Stimulated activated CD8-positive, alpha-beta memory T cell treated with anti-CD3 and anti-CD28 coated beads, Interleukin-15, amount 100 ng/mL, for 1 hour (primary cell): ENCODE measurements around the gene UBE2Z.
"Not testable (repeated sequence)": the region's sequence is repeated elsewhere in the genome, so short reads cannot be mapped to it uniquely, and the experiment has no call there.

Experiments
- DNase-seq: peaks from one replicate; pipeline ENCODE4 v3.0.0-alpha.2; 2020; ENCODE audit warnings: low read depth

The UBE2Z gene

DNA sequence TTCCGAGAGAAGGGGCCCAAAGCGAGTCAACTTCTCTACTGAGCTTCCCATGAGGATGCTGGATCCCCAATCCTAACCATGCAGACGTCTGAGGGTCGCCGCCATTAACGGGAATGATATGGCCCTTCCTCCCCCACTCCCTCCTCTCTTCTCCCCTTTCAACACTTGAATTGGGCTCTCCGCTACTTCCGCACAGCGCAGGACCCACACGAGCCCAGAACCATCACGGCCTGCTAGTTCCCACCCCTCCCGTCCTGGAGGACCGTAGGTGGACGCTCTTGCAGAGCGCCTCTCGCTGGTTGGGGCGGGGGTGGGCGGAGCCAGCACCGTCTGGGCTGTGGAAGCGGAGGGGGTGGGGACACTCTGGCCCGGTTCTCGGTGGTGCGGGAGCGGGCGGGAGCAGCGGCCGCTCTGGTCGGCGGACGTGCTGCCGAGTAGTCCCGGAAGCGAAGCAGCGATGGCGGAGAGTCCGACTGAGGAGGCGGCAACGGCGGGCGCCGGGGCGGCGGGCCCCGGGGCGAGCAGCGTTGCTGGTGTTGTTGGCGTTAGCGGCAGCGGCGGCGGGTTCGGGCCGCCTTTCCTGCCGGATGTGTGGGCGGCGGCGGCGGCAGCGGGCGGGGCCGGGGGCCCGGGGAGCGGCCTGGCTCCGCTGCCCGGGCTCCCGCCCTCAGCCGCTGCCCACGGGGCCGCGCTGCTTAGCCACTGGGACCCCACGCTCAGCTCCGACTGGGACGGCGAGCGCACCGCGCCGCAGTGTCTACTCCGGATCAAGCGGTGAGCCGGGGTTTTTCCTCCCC, at the start of gene UBE2Z:
TSS of gene UBE2Z (plus strand) at position 361 of the 797 bp plus-strand sequence. CDS start at position 458, 97 bp downstream.
- peak; percentile 75 for DNase-seq

DNA sequence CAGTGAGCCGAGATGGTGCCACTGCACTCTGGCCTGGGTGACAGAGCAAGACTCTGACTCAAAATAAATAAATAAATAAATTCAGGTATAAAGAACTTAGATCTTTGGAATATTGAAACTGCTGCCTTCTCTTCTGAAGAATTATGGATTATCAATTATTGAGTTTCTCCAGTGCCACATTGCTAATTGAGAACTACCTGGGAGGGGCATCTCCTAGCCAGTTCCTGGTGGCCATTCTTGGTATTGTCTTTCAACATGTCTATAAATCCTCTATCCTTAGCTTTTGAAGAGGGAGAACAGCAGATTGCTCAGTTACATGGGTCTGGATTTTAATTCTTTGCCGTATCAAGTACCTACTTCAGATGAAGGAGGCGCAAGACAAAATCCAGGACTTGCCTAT, 48.2 kb upstream of the UBE2Z start:
- no peak for DNase-seq

DNA sequence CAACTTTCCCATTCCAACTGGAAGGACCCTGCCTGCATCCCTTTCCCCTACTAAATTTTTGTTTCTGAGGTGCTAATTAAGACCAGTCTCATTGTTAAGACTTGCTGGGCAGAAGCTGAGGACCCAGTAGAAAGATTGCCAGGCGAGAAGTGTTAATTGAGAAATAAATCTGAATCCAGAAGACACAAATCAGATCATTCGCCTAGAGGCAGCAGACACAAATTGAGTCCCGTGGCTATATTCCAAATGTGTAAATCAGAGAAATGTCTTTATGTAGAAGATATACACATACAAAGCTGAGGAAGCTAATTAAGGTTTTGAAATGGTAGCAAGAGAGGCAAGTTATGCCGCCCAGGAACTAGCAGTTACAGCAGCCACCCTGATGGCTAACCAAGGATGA, 47.8 kb upstream of the UBE2Z start:
- no peak for DNase-seq

DNA sequence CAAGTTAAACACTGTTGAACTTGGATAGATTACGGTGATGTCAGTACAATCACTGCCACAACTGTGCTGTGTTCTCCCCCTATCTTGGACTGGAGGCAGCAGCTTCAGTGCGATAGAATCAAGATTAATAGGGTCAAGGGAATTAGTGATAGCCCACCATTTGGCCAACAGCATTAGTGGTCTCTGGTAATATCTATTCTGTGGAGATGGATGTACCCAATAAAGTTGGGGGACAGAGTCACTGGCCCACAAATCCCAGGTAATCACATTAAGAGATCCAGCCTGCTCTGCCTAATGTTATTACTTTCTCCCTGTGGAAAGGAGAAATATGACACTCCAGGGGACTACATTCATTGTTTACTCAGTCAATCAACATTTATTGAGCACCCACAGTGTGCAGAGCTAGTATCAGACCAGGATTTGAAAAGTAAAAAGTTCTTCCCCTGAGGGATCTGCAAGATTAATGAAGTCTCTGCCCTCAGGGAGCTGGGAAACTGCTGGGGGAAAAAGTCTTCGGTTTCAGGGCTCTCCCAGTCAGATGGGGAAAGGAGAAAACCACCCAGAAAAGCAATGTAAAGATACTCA, 39.2 kb upstream of the UBE2Z start:
- no peak for DNase-seq

DNA sequence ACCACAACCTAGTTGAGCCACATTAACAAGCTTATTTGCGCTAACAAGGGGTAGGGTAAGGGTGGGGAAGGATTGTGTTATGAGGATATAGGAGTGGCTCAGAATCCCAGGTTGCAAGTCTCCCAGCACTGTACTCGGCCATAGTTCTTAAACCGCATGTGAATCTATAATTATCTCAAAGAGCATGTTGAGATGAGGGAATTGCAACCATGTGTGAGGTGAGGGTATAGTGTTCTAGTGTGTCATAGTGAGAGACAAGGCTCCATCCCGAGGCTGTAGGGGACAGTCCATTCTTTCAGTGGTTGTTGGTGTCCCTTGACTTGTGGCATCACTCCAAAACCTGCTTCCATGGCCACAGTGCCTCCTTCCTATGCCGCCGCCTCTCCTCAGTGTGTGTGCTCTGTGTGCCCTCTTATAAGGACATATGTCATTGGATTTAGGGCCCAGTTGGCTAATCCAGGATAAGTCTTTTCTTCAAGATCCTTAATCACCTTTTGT, 38.3 kb upstream of the UBE2Z start:
- no peak for DNase-seq

DNA sequence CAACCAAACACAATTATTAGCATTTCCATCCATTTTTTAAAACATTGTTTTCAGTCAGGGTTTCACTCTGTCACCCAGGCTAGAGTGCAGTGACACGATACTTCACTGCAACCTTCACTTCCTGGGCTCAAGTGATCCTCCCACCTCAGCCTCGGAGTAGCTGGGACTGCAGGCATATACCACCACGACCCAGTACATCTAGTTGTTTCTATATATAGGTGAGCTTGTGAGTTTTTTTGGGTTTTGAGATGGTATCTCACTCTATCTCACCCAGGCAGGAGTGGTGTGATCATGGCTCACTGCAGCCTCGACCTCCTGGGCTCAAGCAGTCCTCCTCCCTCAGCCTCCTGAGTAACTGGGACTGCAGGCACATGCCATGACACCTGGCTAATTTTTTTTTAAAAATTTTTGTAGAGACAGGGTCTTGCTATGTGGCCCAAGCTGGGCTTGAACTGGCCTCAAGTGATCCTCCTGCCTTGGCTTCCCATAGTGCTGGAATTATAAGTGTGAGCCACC, 37.1 kb upstream of the UBE2Z start:
- no peak for DNase-seq

DNA sequence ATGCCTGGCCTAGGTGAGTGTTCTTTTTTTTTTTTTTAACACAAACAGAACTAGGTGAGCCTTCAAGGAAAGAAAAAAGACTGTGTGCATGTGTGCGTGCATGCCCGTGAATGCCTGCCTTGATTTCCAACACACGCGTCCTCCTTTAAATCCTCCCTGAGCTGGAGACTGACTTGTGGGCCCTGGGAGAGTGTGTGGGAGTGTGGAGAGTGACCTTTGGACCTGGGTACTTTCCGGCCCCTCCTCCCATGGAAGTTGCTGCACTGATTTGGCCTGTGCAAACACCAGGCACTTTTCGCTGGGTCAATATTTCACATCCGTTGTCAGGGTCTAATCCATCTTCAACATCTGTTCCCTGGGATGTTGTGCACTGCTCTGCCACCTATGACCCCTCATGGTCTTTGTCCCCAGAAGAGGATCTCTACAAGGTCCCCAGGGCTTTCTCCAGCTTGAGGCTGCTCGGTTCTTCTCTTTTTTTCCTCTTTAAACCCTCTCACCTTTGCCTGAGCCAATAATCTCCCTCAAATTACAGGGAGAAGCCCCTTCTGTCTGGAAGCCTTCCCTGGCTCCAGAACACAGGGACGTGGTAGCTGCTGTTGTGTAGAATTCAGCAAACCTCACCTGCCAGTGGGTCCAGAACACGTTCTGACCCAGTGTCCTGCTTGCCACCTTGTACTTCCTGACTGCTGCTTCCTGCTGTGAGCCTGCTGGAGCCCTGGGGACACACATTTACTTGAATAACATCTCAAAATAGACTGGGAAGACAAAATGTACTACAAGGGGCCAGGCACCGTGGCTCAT, 36.5 kb upstream of the UBE2Z start:
- no peak for DNase-seq

DNA sequence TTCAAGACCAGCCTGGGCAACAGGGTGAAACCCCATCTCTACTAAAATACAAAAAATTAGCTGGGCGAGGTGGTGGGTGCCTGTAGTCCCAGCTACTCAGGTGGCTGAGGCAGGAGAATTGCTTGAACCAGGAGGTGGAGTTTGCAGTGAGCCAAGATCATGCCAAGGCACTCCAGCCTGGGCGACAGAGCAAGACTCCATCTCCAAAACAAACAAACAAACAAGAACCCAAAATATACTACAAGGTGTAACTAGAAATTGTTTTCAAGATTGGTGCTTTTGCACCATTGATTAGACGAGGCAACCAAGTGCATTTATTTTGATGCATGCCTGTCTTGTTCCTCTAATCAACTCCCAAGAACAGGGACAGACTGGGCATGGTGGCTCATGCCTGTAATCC, 35.8 kb upstream of the UBE2Z start:
- DNase-seq: not testable (repeated sequence)

DNA sequence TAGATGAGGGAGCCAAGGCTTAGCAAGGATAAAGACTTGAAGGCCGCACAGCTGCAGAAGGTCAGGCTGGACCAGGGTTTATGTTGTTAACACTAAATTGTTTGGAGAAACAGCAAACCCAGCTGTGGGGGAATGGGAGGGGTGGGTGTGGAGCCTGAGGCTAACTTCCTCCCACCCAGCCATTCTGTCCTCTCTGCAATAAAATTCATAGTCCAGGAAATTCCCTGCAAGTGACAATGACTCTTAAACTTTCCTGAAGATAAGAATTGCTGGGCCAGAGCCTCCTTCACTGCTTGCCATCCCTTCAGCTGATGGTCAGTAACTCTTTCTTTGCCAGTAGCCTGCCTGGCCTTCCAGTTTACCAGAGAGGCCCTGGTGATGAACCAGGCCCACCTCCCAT, 35.0 kb upstream of the UBE2Z start:
- DNase-seq: no peak

DNA sequence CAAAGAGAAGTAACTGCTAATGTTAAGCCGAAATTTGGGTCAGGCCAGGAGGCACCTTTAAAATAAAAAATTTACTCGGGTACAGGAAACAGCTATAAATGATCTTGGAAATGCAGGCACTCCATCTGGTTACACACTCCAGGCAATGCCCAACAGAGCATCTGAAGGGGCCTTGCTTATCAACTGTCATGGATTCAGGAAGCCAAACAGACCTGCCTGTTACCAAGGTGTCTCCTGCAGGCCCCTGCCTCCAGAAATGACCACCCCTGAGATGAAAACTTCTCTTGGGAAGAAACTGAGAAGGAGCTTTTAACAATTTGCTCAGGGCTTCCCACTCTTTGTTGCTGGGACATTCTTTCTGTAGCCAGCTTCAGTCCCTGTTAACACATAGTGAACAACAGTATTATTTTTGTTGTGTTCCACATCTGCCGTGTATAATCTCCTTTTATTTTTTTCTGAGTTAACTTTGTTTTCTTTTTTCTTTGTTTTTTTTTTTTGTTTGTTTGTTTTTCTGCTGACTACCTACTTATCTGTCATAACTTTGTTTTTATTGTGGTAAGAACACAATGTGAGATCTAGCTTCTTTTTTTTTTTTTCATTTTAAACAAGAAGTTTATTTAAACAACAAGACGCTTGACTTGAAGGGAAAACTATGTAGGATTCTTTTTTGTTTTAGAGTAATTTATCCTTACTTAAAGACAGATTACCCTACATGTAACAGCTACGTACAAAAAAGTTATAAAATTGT, 34.3 kb upstream of the UBE2Z start:
- no peak for DNase-seq

DNA sequence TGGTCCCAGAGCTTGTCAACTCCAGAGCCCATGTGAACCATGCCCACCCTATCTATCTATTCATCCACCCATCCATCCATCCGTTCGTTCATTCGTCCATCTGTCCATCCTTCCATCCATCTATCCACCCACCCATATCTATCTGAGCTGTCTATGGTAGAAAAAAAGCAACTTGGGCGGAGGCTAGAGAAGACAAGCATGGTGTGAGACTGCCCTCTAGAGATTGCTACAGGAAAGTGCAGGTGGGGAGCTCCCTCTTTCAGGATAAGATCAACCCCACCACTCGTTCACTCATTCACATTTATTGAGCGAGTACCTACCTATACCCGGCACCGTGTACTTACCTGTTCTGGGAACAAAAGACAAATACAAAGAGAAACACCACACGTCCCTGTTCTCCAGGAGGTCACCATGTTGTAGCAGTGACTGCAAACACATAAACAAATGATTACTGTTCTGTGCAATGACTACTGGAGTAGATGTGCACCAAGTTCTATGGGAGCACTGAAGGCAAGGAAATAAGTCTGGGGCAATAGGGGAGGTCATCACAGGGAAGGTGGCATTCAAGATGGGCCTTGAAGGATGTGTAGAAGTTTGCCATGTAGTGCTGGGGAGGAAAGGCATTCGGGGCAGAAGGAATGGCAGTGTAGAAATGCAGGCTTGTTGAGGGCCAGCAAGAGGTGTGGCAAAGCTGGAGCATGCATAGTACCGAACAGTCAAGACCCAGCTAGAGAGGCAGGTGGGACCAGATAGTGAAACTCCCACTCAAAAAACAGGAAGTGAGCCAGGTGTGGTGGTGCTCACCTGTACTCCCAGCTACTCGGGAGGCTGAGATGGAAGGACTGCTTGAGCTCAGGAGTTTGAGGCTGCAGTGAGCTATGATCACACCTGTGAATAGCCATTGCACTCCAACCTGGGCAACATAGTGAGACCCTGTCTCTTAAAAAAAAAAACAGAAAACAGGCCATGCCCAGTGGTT, 29.0 kb upstream of the UBE2Z start:
- peak; percentile 17 for DNase-seq

DNA sequence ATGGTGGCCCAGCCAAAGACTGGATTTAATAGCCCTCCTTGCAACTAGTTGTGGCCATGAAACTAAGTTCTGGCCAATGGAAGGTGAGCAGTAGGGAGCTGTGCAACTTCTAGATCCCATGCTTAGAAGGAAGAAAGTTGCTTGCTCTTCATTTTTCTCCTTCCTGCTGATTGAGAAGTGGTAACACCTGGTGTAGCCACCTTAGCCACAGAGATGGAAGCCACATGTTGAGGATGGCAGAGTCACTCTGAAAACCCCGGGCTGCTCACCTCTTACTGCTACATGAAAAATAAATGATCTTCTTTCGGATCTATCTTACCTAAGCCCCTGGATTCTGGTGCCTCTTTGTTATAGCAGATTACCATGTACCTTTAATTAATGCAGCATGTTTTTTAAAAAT, 25.9 kb upstream of the UBE2Z start:
- no peak for DNase-seq

DNA sequence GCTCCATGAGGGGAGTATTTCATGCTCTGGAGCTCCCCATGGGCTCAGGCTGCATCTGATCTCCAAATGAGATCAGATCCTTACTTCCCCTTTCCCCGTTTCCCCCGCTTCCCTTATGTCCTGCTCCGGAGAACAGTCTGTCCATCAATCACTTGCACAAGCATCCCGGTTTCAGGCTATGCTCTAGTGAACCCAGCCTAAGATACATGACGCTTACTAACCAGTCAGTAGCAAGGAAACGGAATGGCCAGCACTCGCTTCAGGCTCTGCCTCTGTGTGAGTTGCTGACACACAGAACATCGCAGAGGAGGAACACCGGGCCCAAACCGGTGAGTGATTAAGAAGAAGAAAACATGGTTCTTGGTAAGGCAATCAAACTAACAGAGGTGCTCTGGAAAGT, 25.0 kb upstream of the UBE2Z start:
- no peak for DNase-seq

DNA sequence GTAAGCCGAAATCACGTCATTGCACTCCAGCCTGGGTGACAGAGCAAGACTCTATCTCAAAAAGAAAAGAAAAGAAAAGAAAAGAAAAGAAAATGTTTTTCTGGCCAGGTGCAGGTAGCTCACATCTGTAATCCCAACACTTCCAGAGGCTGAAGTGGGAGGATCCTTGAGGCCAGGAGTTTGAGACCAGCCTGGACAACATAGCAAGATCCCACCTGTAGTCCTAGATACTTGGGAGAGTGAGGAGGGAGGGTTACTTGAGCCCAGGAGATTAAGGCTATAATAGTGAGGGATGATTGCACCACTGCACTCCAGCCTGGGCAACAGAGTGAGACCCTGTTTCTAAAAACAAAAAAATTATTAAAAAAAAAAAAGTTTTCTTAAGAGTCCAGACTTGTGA, 18.1 kb upstream of the UBE2Z start:
- DNase-seq: no peak

DNA sequence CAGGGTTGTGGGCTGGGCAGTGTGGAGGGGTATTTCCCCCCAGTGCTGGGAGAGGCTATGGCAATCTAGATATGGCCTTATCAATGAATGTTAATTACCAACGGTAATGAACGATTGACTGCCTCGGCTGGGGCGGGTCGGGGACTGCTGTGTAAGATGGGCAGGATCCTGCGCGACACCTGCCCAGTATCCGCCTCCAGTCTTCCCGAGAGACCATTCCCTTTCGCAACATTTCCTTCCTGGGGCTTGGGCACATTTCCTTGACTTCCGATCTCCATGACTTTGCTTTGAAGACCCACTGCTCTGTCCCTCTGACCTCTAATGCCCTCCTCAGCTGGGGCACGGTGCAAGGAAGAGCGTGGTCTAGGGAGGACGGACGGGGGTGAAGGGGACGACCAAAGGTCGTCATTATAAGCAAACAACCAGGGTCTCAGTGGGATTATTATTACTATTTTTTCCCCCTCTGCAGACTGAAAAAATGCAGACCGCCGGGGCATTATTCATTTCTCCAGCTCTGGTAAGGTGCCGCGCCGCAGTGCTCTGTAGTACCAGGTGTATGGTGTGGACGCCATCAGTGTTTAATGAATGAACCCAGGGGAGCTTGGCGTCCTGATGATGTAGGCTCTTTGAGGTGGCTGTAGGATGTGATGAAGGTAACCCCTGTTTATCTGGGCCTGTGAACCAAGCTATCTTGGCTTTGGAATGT, 15.1 kb upstream of the UBE2Z start:
- no peak for DNase-seq

DNA sequence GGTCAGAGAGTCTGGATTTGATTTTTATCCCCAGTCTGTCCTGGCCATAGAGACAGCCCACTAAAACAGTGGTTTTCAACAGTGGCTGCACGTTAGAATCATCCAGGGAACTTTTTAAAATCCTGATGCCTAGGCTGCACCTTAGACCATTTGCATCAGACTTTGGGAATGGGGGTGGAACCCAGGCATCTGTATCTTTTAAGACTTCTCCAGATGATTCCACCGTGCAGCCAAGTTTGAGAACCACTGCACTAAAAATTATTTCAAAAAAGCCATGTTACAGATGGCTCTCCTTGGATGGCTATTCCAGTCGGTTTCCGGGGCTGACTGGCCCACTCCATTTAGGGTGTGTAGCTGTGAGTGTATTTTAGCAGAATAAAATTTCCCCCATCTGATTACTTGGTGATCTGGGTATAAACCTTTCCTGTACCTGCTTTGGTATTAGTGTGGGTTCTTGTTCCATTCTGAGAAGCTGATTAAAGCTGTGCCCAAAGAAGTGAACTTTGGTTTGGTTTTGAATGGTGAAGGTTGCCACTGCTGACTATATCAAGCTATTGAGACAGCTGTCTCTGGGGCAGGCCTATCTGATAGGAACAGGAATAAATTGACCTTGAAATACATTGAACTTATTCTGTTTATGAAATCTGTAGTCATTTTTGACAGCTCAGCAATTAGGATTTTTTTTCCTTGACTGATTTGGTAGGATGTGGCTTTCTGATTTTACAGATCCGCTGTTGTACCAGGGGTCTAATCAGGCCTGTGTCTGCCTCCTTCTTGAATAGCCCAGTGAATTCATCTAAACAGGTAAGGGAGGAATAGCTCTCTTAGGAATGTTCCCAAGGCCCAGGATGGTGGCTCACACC, 14.3 kb upstream of the UBE2Z start:
- DNase-seq: no peak

DNA sequence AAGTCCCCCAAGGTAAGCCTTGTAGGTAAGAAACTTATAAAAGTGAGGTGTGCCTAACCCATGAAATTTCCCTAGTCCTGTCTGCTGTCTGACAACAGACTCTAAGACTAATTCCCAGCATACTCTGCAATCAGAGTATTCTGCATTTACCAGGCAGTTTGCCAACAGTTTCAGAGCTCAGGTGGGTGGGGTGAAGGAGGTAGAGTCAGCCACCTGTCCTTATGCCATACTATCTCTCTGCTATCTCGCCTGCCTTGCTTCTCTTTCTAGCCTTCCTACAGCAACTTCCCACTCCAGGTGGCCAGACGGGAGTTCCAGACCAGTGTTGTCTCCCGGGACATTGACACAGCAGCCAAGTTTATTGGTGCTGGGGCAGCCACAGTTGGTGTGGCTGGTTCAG, 13.3 kb upstream of the UBE2Z start:
- DNase-seq: no peak

DNA sequence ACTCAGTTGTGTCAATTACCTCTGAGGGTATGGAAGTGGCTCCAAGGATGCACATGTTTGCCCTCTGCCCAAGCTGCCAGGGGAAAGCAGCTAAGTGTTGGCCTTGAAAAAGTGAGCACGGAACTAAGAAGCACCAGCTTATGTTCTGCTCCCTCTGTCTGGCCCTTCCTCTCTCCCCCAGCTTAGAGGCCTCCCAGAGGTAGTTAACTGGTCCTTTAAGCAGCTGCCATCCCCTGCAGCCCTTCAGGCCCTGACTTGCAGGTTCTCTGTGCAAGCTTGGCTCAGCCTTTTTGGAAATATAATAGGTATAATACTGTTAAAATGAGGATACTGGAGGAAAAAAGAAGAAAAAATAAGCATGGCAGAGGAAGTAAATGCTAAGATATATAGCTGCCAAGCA, 7.0 kb upstream of the UBE2Z start:
- DNase-seq: no peak

DNA sequence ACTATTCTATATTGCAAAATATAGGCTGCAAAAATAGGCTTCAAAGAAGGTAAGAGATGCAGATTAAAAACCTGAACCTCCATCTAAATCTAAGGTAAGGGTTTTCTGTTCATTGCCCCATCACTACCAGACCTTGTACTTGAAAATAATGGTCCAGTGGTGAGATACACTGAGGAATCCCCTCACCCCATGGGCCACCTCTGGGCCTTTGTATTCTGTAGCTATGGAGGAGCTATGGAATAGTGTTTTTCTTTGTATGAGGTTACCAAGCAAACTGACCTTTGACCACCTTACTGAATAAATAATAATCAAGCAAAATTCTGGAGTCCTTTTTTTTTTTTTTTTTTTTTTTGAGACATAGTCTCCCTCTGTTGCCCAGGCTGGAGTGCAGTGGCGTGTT, 4.8 kb upstream of the UBE2Z start:
- no peak for DNase-seq
